ENCODE results near the gene NPIPB8.
"Not testable (repeated sequence)": the region's sequence is repeated elsewhere in the genome, so short reads cannot be mapped to it uniquely, and the experiment has no call there.

NPIPB8 gene

GRCh38 chr16:28636093-28636823 is 1.6 kb upstream of the NPIPB8 start:
- not testable (repeated sequence) for DNase-seq

- not testable (repeated sequence) for DNase-seq
Measured at GRCh38 chr16:28638359-28638758, 494 bp downstream of the NPIPB8 start.

GRCh38 chr16:28639959-28640358 is 2.1 kb downstream of the NPIPB8 start:
- not testable (repeated sequence) for DNase-seq

- not testable (repeated sequence) for DNase-seq
Measured at GRCh38 chr16:28666264-28666663, 28.4 kb downstream of the NPIPB8 start.

- not testable (repeated sequence) for DNase-seq
Measured at GRCh38 chr16:28667480-28667879, 29.6 kb downstream of the NPIPB8 start.

GRCh38 chr16:28668199-28668598 is 30.3 kb downstream of the NPIPB8 start:
- not testable (repeated sequence) for DNase-seq

GRCh38 chr16:28688327-28688952 is 50.6 kb downstream of the NPIPB8 start:
- DNase-seq = not testable (repeated sequence)

- not testable (repeated sequence) for DNase-seq
Measured at GRCh38 chr16:28689425-28689824, 51.6 kb downstream of the NPIPB8 start.

- not testable (repeated sequence) for DNase-seq
Measured at GRCh38 chr16:28691722-28692121, 53.9 kb downstream of the NPIPB8 start.

GRCh38 chr16:28693257-28693950 is 55.5 kb downstream of the NPIPB8 start:
- DNase-seq = not testable (repeated sequence)

- not testable (repeated sequence) for DNase-seq
Measured at GRCh38 chr16:28699792-28700191, 61.9 kb downstream of the NPIPB8 start.

- not testable (repeated sequence) for DNase-seq
Measured at GRCh38 chr16:28700349-28700748, 62.5 kb downstream of the NPIPB8 start.

- not testable (repeated sequence) for DNase-seq
Measured at GRCh38 chr16:28701384-28701783, 63.5 kb downstream of the NPIPB8 start.

GRCh38 chr16:28704246-28704645 is 66.4 kb downstream of the NPIPB8 start:
- DNase-seq = not testable (repeated sequence)

Data from NCI-H1436 treated with DMSO at 0.1 percent for 48 hours (cell line).